Stimulated activated CD8-positive, alpha-beta memory T cell treated with anti-CD3 and anti-CD28 coated beads, Interleukin-7, amount 100 ng/mL, for 1 hour (primary cell): ENCODE measurements around the gene RIC8B.
"Not testable (repeated sequence)": the region's sequence is repeated elsewhere in the genome, so short reads cannot be mapped to it uniquely, and the experiment has no call there.

Experiments used
- DNase-seq, 2 donors: peaks; one replicate each; pipeline ENCODE4 v3.0.0-alpha.2; 2020; ENCODE audit warnings: low read depth in 2 of 2

The RIC8B gene

DNA sequence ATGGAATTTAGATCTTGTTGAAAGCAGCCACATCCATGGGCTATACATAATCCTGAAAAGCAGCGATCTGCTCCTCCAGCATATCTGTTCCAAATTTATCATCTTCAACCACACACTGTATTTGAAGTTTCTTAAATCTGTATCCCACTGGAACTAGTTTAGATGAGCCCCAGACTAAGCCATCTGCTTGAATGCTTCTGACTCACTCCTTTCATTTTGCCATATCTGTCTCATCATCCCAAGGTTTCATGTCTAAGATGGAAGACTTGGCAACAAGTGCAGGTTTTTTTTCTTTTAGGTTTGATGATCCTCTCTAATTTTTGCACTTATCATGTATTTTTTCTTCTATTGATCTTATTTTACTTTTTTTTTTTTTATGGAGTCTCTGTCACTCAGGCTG lies 126.8 kb downstream of the RIC8B start:
- DNase-seq, result no peak

DNA sequence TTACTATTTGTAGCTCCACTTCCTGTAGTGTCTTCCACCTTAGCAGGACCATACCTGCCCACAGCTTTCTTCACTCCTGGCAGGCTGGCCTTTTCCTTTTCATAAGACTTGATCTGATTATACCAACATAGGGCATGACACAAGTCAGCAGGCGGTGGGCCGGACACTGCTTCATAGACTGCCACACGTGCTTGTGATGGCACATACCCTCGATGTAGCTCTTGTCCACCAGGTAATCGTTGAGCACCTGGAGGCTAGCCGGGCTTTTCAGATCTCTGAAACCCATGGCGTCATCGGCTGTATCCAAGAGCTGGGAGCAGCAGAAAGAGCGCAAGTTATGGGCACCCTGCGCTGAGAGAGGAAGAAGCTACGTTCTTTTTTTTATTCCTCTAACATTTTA lies 127.6 kb downstream of the RIC8B start:
- DNase-seq, result no peak

DNA sequence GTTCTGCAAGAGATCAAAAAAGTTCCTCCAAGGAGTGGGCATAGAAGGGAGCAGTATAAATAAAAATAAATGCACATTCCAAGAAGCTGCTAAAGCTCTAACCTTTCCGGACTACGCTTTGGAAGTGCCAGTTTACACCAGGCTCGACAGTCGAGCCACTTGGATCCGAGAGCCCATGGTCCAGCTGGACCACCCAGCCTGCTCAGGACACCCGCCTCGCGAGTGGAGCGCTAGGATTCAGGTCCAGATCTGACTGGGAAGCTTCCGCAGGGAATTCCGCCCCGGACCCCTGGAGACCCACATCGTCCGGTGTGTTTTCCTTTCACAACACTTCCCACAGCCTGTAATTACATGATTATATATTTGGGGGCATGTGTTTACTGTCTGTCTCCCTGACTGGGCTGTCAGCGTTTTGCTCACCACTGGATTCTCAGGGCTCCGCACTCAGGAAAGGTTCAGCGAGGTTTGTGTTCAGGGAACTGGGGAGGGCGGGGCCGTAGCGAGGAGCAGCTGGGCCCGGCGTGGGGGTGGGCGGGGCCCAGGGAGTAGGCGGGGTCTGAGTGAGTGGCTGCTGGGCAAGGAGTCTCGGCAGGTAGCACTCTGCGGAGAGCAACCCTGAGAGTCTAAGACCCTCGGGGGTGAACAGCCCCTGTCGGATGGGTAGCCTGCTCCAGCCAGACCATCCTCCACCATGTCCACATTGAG lies 128.9 kb downstream of the RIC8B start:
- DNase-seq, result peak; percentile 38 to 48

DNA sequence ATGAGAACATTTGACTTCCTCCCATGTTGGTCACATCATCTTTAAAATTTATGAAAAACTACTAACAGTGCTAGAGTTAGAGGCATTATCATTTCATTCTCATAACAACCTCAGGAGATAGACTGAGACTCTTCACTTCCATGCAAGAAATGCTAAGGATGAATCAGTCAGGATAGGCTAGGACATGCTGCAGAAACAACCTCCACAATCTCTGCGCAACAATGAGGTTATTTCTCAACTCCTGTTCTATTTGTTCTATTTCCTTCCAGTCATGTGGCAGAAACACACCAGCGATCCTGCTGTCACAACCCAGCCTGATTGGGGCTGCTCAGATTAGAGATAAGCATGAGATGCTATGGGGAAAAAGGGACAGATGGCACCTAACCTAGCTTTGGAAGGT lies 132.2 kb downstream of the RIC8B start:
- no peak for DNase-seq

DNA sequence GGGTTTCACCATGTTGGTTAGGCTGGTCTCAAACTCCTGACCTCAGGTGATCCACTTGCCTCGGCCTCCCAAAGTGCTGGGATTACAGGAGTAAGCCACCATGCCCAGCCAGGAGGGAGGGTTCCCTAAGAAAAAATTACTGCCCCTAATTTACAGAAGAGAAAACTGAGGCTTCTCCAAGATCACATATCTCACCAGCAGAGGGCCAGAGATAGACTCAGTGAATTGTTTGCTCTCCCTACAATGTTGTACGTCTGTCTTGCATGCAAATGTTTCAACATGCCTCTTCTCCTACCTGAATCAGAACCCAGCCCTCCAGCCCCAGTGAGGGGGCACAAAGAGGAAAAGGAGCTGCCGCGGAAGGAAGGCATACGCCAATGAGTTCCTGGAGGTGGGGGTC lies 132.9 kb downstream of the RIC8B start:
- no peak for DNase-seq

DNA sequence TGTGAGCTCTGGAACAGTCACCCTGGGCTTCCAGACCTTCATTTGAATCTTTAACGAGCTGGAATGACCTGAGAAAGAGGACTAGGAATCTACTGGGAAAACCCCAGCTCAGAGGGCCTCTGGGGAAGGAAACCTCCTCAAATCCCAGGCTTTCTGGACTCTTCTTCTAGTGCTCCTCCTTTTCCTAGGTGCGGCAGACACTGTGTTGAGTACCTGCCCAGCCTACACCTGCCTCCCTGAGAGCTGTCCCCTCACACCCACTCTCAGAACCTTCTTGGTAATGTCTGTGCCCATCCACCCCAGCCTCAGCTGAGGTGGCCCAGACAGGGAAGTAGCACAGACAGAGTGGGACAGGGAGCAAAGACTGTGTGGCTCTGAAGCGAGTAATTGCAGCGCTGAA lies 133.4 kb downstream of the RIC8B start:
- DNase-seq, result no peak

DNA sequence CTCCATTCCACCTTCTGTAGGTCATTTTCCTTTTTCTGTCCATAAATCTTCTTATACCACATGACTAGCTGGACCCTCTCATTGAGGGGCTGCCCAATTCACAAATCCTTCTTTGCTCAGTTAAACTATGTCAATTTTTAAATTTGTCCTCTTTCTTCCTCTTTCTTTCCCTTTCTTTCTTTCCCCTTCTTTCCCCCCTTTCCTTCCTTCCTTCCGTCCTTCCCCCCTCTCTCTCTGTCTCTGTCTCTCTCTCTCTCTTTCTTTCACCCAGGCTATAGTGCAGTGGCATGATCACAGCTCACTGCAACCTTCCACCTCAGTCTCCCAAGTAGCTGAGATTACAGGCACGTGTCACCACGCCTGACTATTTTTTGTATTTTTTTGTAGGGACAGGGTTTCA lies 134.1 kb downstream of the RIC8B start:
- DNase-seq, result no peak

DNA sequence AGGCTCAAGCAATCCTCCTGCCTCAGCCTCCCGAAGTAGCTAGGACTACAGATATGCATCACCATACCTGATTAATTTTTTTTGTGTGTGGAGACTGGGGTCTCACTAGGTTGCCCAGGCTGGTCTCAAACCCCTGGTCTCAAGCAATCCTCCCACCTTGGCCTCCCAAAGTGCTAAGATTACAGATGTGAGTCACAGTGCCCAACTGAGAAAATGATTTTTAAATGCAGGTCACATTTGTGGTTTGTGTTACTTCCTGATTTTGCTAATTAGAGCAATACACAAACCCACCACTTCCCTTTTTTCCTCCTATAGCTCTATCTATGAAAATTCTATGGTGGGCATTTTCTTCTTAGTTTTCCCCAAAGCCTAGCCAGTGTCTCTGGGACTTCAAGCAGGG lies 135.7 kb downstream of the RIC8B start:
- DNase-seq, result no peak

DNA sequence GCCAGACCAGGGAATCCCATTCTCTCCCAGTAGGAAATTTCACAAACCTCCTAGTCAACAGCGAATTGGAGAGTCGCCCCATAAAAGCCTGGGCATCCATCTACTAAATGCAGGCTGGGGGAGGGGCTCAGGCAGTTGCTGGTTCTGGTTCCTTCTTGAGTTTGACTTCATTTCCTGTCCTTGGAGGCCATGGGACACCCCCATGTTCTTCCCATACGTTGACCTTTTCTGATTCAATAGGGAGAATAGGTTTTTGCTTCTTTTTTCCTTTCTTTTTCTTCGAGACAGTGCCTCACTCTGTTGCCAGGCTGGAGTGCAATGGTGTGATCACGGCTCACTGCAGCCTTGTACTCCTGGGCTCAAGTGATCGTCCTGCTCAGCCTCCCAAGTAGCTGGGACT lies 137.1 kb downstream of the RIC8B start:
- DNase-seq, result no peak

DNA sequence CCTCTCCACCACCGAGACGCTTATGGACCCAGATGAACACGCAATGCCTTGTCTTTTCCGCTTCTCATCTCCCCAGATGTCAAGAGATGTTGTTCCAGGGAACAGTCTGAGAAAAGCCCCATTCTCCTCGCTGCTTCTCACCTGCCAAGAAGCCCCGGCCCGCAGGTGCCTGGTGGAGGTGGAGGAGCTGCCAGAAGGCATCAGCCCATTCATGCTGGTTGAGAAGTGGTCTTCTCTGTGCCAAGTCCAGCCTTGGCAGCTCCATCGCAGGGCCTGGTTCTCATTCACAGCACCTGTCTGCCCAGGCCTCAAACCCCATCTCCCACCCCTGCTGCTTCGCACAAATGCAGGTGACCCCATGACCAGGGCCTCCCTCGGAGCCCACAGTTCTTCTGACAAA lies 139.0 kb downstream of the RIC8B start:
- DNase-seq, result no peak

DNA sequence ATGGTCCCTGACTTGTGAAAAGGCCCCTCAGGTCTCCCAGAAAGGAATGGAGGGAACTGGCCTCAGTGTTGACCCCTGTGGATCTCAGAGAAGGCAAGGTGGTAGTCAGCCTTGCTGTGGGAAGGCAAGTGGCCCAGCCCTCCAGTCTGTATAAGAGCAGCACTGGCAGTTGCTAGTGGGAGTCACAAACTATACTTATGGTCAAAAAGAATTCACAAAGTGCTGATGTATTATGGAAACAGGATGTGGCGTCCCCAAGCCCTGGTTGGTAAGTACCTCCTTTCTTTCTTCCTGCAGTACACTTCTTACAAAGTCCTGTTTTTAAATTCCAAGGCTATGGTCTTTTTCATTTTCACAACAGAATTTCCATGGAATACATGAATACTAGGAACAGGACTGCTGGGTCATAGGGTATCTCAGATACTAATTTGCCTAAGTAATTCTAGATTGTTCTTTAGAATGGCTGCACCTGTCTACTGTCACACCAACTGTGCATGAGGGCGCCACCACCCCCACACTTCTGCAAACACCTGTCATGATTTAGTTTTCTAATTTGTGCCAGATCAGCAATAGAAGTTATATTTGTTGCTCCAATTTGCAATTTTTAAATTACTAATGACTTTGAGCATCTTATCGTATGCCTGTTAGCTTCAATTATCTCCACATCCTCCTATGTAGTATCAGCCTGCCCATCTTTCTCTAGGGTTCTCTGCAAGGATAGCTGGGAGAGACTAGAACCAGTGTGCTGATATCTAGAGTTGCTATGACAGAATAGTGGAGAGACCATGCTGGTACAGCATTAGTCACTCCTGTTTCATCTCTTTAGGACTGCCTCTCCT lies 140.5 kb downstream of the RIC8B start:
- no peak for DNase-seq

DNA sequence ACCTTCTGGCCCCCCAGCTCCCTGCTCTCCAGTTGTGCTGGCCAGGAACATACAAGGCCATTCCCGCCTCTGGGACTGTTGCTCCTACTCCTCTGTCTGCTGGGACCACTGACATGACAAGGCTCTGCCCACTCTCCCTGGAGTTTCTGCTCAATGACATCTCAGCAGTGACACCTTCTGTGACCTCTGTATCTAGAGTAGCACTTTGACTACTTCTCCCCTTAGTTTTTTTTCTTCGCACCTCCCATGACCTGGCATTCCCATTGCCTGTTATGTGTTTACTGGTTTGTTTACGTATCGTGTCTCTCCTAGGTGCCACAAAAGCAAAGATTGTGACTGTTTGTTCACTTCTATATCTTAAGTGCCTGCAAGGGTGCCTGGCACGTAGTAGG lies 141.1 kb downstream of the RIC8B start:
- DNase-seq, result no peak

DNA sequence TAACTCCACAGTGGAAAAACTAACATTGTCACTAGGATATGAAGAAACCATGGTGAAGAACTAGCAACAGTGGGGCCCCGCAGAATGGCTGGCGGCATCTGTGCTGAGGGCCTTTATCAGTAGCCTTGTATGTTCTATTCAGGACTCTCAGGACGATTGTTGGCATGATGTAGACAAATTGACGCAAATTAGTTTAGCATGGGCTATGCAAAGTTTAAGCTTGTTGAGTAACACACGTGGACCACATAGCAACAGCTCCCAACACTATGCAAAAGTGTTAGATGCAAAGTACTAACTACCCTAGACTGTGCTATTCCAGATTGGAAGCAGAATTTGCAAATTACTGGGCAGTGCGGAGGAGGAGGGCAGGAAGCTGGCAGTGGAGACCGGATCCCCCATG lies 143.0 kb downstream of the RIC8B start:
- no peak for DNase-seq

DNA sequence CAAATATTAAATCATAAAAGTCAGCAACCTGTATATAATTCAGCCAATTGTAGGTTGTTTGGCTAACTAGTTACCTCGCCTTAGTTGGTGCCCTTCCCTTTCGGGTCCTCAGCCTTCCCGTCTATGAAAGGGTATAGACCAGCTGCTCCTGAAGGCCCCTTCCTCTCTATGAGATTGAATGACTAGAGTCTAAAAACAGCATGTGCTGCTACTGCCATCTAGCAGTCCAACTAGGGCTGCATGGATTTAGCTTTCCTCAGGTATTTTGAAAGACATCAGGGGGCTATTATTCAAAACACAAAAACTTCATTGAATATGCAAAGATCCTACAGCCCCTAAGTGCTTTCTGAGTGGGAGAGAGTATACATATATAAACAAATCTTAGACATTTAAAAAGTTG lies 144.3 kb downstream of the RIC8B start:
- DNase-seq, result no peak

DNA sequence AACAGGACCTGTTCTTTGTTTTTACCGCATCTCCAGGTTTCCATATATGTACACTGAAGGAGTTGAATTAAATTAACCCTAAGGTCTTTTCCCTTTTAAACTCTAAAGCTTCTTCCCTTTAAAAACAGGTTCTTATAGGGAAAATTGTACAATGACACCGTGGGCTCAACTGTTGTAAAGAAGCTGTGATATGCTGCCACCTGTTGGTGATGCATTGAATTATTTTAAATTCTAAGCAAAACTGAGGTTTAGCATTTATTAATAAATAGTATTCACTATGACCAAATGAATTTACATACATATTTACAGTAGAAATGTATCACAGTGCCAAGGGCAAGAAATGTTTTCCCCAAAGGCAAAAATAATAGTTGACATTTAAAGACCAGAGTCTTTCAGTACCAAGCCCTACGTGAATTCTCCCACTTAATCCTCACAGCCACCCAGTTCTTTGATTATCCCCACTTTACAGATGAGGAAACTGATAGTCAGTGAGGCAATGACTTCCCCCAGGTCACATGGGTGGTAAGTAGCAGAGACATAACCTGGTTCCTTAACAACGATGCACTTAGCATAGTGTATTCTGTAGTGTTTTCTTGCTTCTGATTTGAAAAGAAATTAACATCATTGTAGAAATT lies 145.5 kb downstream of the RIC8B start:
- DNase-seq, result no peak

DNA sequence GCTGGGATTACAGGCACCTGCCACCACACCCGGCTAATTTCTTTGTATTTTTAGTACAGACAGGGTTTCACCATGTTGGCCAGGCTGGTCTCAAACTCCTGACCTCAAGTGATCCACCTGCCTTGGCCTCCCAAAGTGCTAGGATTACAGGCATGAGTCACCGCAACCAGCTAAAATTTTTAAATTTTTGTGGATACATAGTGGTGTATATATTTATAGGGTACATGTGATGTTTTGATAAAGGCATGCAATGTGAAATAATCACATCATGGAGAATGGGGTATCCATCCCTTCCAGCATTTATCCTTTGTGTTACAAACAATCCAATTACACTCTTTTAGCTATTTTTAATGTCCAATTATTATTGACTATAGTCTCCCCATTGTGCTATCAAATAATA lies 147.5 kb downstream of the RIC8B start:
- not testable (repeated sequence) for DNase-seq

DNA sequence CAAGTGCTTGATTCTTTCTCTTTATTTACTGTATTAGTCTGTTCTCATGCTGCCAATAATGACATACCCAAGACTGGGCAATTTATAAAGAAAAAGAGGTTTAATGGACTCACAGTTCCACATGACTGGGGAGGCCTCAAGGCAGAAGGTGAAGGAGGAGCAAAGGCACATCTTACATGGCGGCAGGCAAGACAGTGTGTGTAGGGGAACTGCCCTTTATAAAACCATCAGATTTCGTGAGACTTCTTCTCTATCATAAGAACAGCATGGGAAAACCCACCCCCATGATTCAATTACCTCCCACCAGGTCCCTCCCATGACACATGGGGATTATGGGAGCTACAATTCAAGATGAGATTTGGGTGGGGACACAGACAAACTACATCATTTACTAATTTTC lies 149.1 kb downstream of the RIC8B start:
- not testable (repeated sequence) for DNase-seq

DNA sequence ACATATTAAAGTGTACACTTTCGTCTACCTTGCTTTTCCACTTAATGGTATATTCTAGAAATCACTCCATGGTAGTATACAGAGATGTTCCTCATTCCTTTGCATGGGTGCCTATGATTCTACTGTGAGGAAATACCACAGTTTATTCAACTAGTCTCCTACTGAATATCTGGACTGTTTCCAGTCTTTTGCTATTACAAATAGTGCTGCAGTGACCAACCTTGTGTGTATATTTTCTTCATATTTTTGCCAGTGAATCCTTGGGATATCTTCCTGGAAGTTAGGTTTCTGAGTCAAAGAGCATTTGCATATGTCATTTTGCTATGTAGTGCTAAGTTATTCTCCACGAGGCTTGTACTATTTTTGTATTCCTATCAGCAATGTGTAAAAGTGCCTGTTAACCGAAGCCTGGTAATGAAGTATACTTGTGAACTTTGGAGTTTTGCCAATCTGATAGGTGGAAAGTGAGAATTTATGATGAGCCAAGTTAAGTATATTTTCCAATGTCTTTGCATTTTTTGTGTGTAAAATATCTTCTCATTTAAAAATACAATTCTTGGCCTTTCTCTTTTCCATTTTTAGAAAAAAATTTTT lies 149.9 kb downstream of the RIC8B start:
- no peak for DNase-seq

DNA sequence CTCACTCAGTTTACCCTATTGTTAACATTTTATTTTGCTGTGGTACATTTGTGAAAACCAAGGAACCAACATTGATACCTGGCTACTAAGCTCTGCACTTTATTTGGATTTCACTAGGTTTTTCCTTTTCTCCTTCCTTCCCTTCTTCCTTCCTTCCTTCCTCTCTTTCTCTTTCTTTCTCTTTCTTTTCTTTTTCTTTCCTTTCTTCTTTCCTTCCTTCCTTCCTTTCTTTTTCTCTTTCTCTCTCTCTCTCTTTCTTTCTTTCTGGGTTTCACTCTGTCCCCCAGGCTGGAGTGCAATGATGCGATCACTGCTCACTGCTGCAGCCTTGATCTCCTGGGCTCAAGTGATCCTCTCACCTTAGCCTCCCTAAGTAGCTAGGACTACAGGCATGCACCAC lies 152.2 kb downstream of the RIC8B start:
- no peak for DNase-seq

DNA sequence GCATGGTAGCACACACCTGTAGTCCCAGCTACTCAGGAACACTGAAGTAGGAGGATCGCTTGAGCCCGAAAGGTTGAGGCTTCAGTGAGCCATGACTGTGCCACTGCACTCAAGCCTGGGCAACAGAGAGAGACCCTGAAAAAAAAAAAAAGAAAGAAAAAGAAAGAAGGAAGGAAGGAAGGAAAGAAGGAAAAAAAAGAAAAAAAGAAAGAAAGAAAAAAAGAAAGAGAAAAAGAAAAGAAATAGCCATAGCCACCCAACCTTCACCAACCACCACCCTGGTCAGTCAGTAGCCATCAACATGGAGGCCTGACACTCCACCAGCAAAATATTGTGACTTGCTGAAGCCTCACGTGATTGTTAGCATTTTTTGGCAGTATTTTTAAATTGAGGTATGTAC lies 159.8 kb downstream of the RIC8B start:
- DNase-seq, result no peak
